IMR-90 (cell line): ENCODE data around the gene TM4SF4. TPM values are rescaled to one million over a fixed set of nuclear protein-coding genes. Genes with fewer than 3 reads are reported as not detected.

Source experiments
- ATAC-seq: fragments of 200-7000 bp; cut with Tn5 transposase; 2 replicates; pipeline ENCODE4 v1.9.1; 2020; ENCODE audit warnings: low read depth, mild to moderate bottlenecking, moderate library complexity
- BruUV-seq: library from RNA; stranded (reverse); fragments of 400-500 nt; replicated peaks from 2 replicates; lab custom pipeline; 2021; lab: Mats Ljungman, UMichigan
- CTCF ChIA-PET: fragments of 300-600 bp; formaldehyde crosslinking; extraction: SDS; loops from one replicate; lab custom pipeline; 2021; ENCODE audit warnings: antibody characterized with exemption; lab: Yijun Ruan, JAX
- POLR2A ChIA-PET: fragments of 300-600 bp; sonication (Branson Sonifier 250); formaldehyde crosslinking; loops from one replicate; lab custom pipeline; 2022; ENCODE audit warnings: antibody characterized with exemption; ENCODE audit not compliant: unreplicated experiment; lab: Charles Lee
- DNase-seq: peaks from one replicate; pipeline ENCODE4 v3.0.0; 2013
- H2AFZ ChIP-seq: replicated peaks from 2 replicates; pipeline ENCODE3; 2013; ENCODE audit warnings: low read length, mild to moderate bottlenecking; ENCODE audit not compliant: poor library complexity
- H2AK5ac ChIP-seq: 2 replicates; pipeline ENCODE4 v1.6.1; 2013; ENCODE audit warnings: low read depth, low read length, inconsistent platforms
- H2AK9ac ChIP-seq: replicated peaks from 2 replicates; pipeline ENCODE3; 2013; ENCODE audit warnings: mild to moderate bottlenecking, low read depth, low read length, moderate library complexity; ENCODE audit not compliant: poor library complexity
- H2BK120ac ChIP-seq: 2 replicates; pipeline ENCODE4 v1.6.1; 2013; ENCODE audit warnings: low read depth, low read length, inconsistent platforms
- H2BK15ac ChIP-seq: 3 replicates; pipeline ENCODE4 v1.6.1; 2013; ENCODE audit warnings: low read depth, low read length, inconsistent platforms
- H2BK20ac ChIP-seq: 2 replicates; pipeline ENCODE4 v1.6.1; 2013; ENCODE audit warnings: low read depth, mild to moderate bottlenecking, inconsistent platforms, low read length, moderate library complexity
- H2BK5ac ChIP-seq: 2 replicates; pipeline ENCODE4 v1.6.1; 2013; ENCODE audit warnings: mild to moderate bottlenecking, low read depth, low read length, inconsistent platforms; ENCODE audit not compliant: poor library complexity, severe bottlenecking
- H3K14ac ChIP-seq: replicated peaks from 2 replicates; pipeline ENCODE4 v1.6.1; 2013; ENCODE audit warnings: low read depth, low read length, inconsistent platforms
- H3K18ac ChIP-seq: 2 replicates; pipeline ENCODE4 v1.6.1; 2013; ENCODE audit warnings: low read depth, low read length, control low read depth
- H3K23ac ChIP-seq: 2 replicates; pipeline ENCODE4 v1.6.1; 2013; ENCODE audit warnings: low read depth, low read length, inconsistent platforms
- H3K27ac ChIP-seq: 2 replicates; pipeline ENCODE4 v1.5.1; 2013; ENCODE audit warnings: mild to moderate bottlenecking, control low read depth, low read length; ENCODE audit not compliant: insufficient read depth
- H3K27me3 ChIP-seq: 2 replicates; pipeline ENCODE4 v1.6.1; 2013; ENCODE audit warnings: low read length; ENCODE audit not compliant: control insufficient read depth, insufficient read depth
- H3K36me3 ChIP-seq: 2 replicates; pipeline ENCODE4 v1.6.1; 2013; ENCODE audit warnings: low read length, mixed read lengths; ENCODE audit not compliant: control insufficient read depth, insufficient read depth
- H3K4ac ChIP-seq: 2 replicates; pipeline ENCODE4 v1.6.1; 2013; ENCODE audit warnings: low read depth, low read length, inconsistent platforms
- H3K4me1 ChIP-seq: 2 replicates; pipeline ENCODE4 v1.6.1; 2013; ENCODE audit warnings: low read length, mixed read lengths; ENCODE audit not compliant: control insufficient read depth, insufficient read depth
- H3K4me2 ChIP-seq: 2 replicates; pipeline ENCODE4 v1.6.1; 2013; ENCODE audit warnings: low read depth, mild to moderate bottlenecking, control low read depth, low read length, moderate library complexity
- H3K4me3 ChIP-seq: 2 replicates; pipeline ENCODE4 v1.5.1; 2013; ENCODE audit warnings: low read depth, mild to moderate bottlenecking, control low read depth, low read length, moderate library complexity; ENCODE audit not compliant: insufficient read depth
- H3K56ac ChIP-seq: 2 replicates; pipeline ENCODE4 v1.6.1; 2013; ENCODE audit warnings: low read length, inconsistent platforms; ENCODE audit not compliant: insufficient read depth; ENCODE audit errors: extremely low read depth
- H3K79me1 ChIP-seq, 2 experiments: 2 replicates each; pipeline ENCODE4 v1.6.1; 2013; ENCODE audit warnings: low read length in 2 of 2, inconsistent platforms in 1 of 2, low read depth in 1 of 2
- H3K9ac ChIP-seq: 2 replicates; pipeline ENCODE4 v1.6.1; 2013; ENCODE audit warnings: low read depth, low read length, control low read depth
- H3K9me1 ChIP-seq: 2 replicates; pipeline ENCODE4 v1.6.1; 2013; ENCODE audit warnings: low read length, inconsistent platforms; ENCODE audit not compliant: insufficient read depth
- H3K9me3 ChIP-seq: 2 replicates; pipeline ENCODE4 v1.6.1; 2013; ENCODE audit warnings: low read length; ENCODE audit not compliant: control insufficient read depth, insufficient read depth
- H4K20me1 ChIP-seq: 2 replicates; pipeline ENCODE4 v1.6.1; 2013; ENCODE audit warnings: low read length, inconsistent platforms; ENCODE audit not compliant: insufficient read depth
- H4K5ac ChIP-seq: 2 replicates; pipeline ENCODE4 v1.6.1; 2013; ENCODE audit warnings: mild to moderate bottlenecking, low read depth, low read length, control low read depth
- H4K8ac ChIP-seq, 2 experiments: 2 replicates each; pipeline ENCODE4 v1.6.1; 2013; ENCODE audit warnings: low read depth in 2 of 2, low read length in 2 of 2, control low read depth in 1 of 2, inconsistent platforms in 1 of 2
- H4K91ac ChIP-seq: 2 replicates; pipeline ENCODE4 v1.6.1; 2013; ENCODE audit warnings: low read depth, low read length, inconsistent platforms; ENCODE audit not compliant: insufficient read depth
- MAZ ChIP-seq: IDR thresholded peaks from 2 replicates; pipeline ENCODE4 v1.6.1; 2012; ENCODE audit warnings: low read depth, mild to moderate bottlenecking, low read length, improper control_type of control experiment, moderate library complexity, borderline replicate concordance
- MXI1 ChIP-seq: IDR thresholded peaks from 2 replicates; pipeline ENCODE4 v1.6.1; 2012; ENCODE audit warnings: low read depth, mild to moderate bottlenecking, low read length, moderate library complexity, borderline replicate concordance
- WGBS, 2 experiments: methylation state at CpG; one replicate each; pipeline versions ENCODE4 v1.1.5 to v1.1.7; 2013; ENCODE audit warnings: missing lambda C conversion rate in 2 of 2; ENCODE audit not compliant: insufficient read length in 1 of 2; ENCODE audit errors: extremely low coverage in 2 of 2; 5-methylcytosine and 5-hydroxymethylcytosine counted together
- dilution Hi-C: fragments of 300-500 bp; cut with HindIII; formaldehyde crosslinking; loops from one replicate; pipeline ENCODE4 v1.14.3; 2018; ENCODE audit warnings: low sequenced_read_pairs; ENCODE audit not compliant: unreplicated experiment
- in situ Hi-C: fragments of 300-500 bp; cut with MboI; formaldehyde crosslinking; loops from 3 replicates; pipeline ENCODE4 v1.14.3; 2019; ENCODE audit warnings: low sequenced_read_pairs, inconsistent platforms, mixed read lengths
- intact Hi-C: fragments of 100-400 bp; cut with micrococcal nuclease; formaldehyde crosslinking; loops from 2 replicates; pipeline ENCODE4 v1.10.0; 2022
- polyA plus RNA-seq, 3 experiments: library from polyadenylated mRNA; depleted of rRNA; stranded (reverse); fragments of >200 nt; gene quantifications; 2 replicates each; pipeline ENCODE4 v1.2.3, GENCODE V29; 2012; ENCODE audit warnings: low replicate concordance in 1 of 3
- total RNA-seq: library from RNA; depleted of rRNA; stranded (reverse); fragments of >200 nt; gene quantifications from 2 replicates; pipeline ENCODE4 v1.2.3, GENCODE V29; 2012
- TF ChIP-seq, protein P1 (sequence below): conservative IDR thresholded peaks from 2 replicates; pipeline ENCODE4 v1.5.1; 2012; ENCODE audit warnings: mild to moderate bottlenecking, low read depth, low read length, improper control_type of control experiment

Gene TM4SF4
- total and polyA plus RNA-seq, 2 of the 4 experiments (the other 2 are of a cell fraction) = 0.60 to 1.6 TPM

DNA sequence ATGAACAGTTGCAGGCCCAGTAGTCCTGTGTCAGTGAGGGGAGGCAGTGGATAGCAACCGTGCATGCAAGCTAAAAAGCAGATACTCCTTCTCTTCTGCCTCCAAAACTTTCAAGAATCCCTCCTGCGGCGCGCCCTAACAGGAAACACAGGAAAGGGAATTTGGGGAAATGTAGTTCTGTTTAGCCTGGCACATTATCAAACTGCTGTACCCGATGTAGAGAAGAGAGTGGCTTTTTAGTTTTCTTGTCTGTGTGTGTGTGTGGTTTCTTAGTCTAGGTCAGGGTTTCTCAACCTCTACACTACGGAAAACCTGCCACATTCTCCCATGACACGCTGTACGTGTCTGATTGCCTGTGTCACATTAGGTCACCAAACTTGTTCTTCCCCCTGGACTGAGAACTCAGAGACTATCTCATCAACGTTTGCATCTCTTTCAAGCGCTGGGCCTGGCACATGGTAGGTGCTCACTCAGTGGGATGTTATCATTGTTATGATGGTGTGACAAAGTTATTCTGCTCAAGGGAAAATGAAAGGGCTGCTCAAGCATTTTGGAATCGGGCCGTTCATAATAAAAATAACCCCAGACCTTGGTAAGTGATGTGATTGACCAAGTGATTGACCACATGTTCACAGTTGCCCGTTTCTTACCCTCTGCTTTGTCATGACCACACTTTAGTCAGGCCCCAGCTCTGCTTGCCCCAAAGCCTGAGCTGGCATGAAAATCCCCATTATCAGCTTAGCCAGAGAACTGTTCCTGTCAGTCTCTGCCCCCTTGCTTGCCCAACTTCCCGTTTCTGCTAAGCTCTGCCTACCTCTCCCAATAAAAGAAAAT lies 33.2 kb downstream of the TM4SF4 start (continued):
- TF ChIP-seq, protein P1, sequence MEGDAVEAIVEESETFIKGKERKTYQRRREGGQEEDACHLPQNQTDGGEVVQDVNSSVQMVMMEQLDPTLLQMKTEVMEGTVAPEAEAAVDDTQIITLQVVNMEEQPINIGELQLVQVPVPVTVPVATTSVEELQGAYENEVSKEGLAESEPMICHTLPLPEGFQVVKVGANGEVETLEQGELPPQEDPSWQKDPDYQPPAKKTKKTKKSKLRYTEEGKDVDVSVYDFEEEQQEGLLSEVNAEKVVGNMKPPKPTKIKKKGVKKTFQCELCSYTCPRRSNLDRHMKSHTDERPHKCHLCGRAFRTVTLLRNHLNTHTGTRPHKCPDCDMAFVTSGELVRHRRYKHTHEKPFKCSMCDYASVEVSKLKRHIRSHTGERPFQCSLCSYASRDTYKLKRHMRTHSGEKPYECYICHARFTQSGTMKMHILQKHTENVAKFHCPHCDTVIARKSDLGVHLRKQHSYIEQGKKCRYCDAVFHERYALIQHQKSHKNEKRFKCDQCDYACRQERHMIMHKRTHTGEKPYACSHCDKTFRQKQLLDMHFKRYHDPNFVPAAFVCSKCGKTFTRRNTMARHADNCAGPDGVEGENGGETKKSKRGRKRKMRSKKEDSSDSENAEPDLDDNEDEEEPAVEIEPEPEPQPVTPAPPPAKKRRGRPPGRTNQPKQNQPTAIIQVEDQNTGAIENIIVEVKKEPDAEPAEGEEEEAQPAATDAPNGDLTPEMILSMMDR = no peak

DNA sequence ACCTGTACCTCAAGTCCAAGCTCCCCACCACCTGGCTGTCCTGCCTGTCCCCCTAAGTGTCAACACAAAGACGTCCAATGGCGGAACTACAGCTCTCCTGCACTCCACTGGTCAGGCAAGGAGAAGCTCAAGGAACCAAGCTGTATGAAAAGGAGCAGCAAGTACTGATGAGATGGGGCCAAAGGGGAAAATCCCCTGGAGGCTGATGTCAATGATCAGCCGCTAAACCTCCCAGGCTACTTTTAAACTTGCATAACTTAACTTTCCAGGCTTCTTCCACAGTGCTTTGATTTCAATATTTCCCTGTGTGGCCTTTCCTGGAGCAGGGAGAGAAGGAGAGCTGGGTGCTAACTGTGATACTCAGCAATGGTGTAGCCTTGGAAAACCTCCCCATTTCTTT lies 35.0 kb downstream of the TM4SF4 start:
- in situ Hi-C loops (no loop called here), intact Hi-C loops (no loop called here), dilution Hi-C loops (loop anchor here (25.0 kb wide), 1 partner anchor 228 kb away; no protein-coding TSS in a partner anchor)
- no peaks in the 10 kb centered on the region for H4K20me1 ChIP-seq
- H3K27ac ChIP-seq = no peak overlapping the region
- no peak overlapping the region for H3K14ac ChIP-seq
- no peaks in the 10 kb centered on the region for H3K36me3 ChIP-seq
- peaks cover 12% of the 10 kb centered on the region for H3K9me1 ChIP-seq
- H2BK15ac ChIP-seq = no peak overlapping the region
- 0 out of 2 replicates have a peak overlapping the region, but pooled peaks have one; percentile 43 for H2AK5ac ChIP-seq
- H2BK120ac ChIP-seq = peak overlapping the region; percentile 3; the same call in 1 of the 2 replicates
- peaks cover 15% of the 10 kb centered on the region for H3K4me1 ChIP-seq
- H4K91ac ChIP-seq = peak overlapping the region; percentile 5; the same call in 1 of the 2 replicates
- no peaks in the 10 kb centered on the region for H3K27me3 ChIP-seq
- no peak overlapping the region for H3K4me2 ChIP-seq
- POLR2A ChIA-PET = no interaction called here
- no peak overlapping the region for H2AK9ac ChIP-seq
- no CpG with 5 or more reads among the region's 3 CpGs for WGBS, 2 experiments
- 0 out of 2 replicates have a peak overlapping the region, but pooled peaks have one; percentile 1 for H2BK20ac ChIP-seq
- H4K8ac ChIP-seq = no peak overlapping the region
- H3K56ac ChIP-seq = no peak overlapping the region
- H3K79me1 ChIP-seq = no peaks in the 10 kb centered on the region
- H2BK5ac ChIP-seq = no peak overlapping the region
- H3K4ac ChIP-seq = peak overlapping the region; percentile 22; the same call in 1 of the 2 replicates
- H2AFZ ChIP-seq = no peak overlapping the region
- H4K5ac ChIP-seq = no peak overlapping the region
- no peak overlapping the region for H3K4me3 ChIP-seq
- ATAC-seq = no peak
- BruUV-seq = no TSS peak
- no peak overlapping the region for H3K9ac ChIP-seq
- H3K9me3 ChIP-seq = no peaks in the 10 kb centered on the region
- TF ChIP-seq MXI1 (no peak), MAZ (no peak)
- H3K18ac ChIP-seq = no peak overlapping the region
- no peak overlapping the region for H3K23ac ChIP-seq
- DNase-seq = no peak
- CTCF ChIA-PET = interaction anchor here (0.5 to 0.9 kb wide), 2 partner anchors 9 to 208 kb away, joined by 3 to 5 read pairs; no protein-coding TSS in a partner anchor
